Nucleus accumbens (tissue), 56 donors: Measurements from ENCODE around the gene SEMA3E.

Experiments used
- DNase-seq, 56 donors: peaks; one replicate each; lab custom pipeline; 2025; lab: John Stamatoyannopoulos, UW

The SEMA3E gene

GRCh38 chr7:83388436-83388835 is 260.5 kb downstream of the SEMA3E start:
- DNase-seq = no peak

- DNase-seq = no peak
Observed at GRCh38 chr7:83366629-83367028, 282.3 kb downstream of the SEMA3E start.

GRCh38 chr7:83365746-83366145 is 283.2 kb downstream of the SEMA3E start:
- DNase-seq = no peak

- no peak for DNase-seq
Observed at GRCh38 chr7:83362871-83363550, 285.9 kb downstream of the SEMA3E start.

- no peak for DNase-seq
Observed at GRCh38 chr7:83359108-83359507, 289.8 kb downstream of the SEMA3E start.

GRCh38 chr7:83355143-83355542 is 293.8 kb downstream of the SEMA3E start:
- no peak for DNase-seq

GRCh38 chr7:83347945-83348444 is 300.9 kb downstream of the SEMA3E start:
- DNase-seq = peak in 16 of 56 donors; percentile 1 to 55 (median 11)

- DNase-seq = no peak
Observed at GRCh38 chr7:83339907-83340306, 309.0 kb downstream of the SEMA3E start.

- DNase-seq = no peak
Observed at GRCh38 chr7:83338277-83338950, 310.5 kb downstream of the SEMA3E start.

GRCh38 chr7:83337050-83337449 is 311.9 kb downstream of the SEMA3E start:
- DNase-seq = no peak

- DNase-seq = no peak
Observed at GRCh38 chr7:83326223-83326622, 322.7 kb downstream of the SEMA3E start.

GRCh38 chr7:83325083-83325482 is 323.9 kb downstream of the SEMA3E start:
- no peak for DNase-seq

GRCh38 chr7:83324596-83324995 is 324.3 kb downstream of the SEMA3E start:
- DNase-seq = no peak

GRCh38 chr7:83321011-83321410 is 327.9 kb downstream of the SEMA3E start:
- DNase-seq = peak in 1 of 56 donors; percentile 6

GRCh38 chr7:83313931-83314330 is 335.0 kb downstream of the SEMA3E start:
- DNase-seq = no peak
